Thyroid gland (tissue), 4 donors: Measurements from ENCODE around the gene LRBA. TPM values are rescaled to one million over a fixed set of nuclear protein-coding genes. Genes with fewer than 3 reads are reported as not detected.
"Not testable (repeated sequence)": the region's sequence is repeated elsewhere in the genome, so short reads cannot be mapped to it uniquely, and the experiment has no call there.

Experiments
- DNase-seq, 2 donors: peaks; one replicate each; pipeline ENCODE4 v3.0.0-alpha.2; 2019
- H3K27ac ChIP-seq, 3 donors: fragments of 200-600 bp; sonication (generic); 1 replicate in 2 of 3; 2 replicates in 1 of 3; pipeline ENCODE4 v1.5.1; 2016 to 2019; ENCODE audit warnings: mild to moderate bottlenecking in 1 of 3, moderate library complexity in 1 of 3
- H3K27me3 ChIP-seq: fragments of 200-600 bp; sonication (generic); one replicate; pipeline ENCODE4 v1.5.1; 2019
- H3K36me3 ChIP-seq, 2 donors: fragments of 200-600 bp; sonication (generic); one replicate each; pipeline ENCODE4 v1.5.1; 2016 to 2019
- H3K4me1 ChIP-seq, 2 donors: fragments of 200-600 bp; sonication (generic); one replicate each; pipeline ENCODE4 v1.5.1; 2017 to 2019
- H3K4me3 ChIP-seq, 3 donors: fragments of 200-600 bp; sonication (generic); replicated peaks in 1 of 3; 1 replicate in 2 of 3; 2 replicates in 1 of 3; pipeline ENCODE4 v1.5.1; 2016; ENCODE audit warnings: mild to moderate bottlenecking in 1 of 3
- H3K9me3 ChIP-seq: fragments of 200-600 bp; sonication (generic); one replicate; pipeline ENCODE4 v1.5.1; 2017
- POLR2A ChIP-seq, 2 donors: fragments of 450-650 bp; IDR thresholded peaks; one replicate each; pipeline ENCODE4 v1.6.1; 2017; ENCODE audit warnings: antibody characterized with exemption in 2 of 2, mild to moderate bottlenecking in 2 of 2, moderate library complexity in 1 of 2
- WGBS, 2 donors: methylation state at CpG; one replicate each; pipeline ENCODE4 v1.1.5; 2017; 5-methylcytosine and 5-hydroxymethylcytosine counted together
- intact Hi-C: fragments of 100-400 bp; cut with DNase I; formaldehyde crosslinking; loops from one replicate; pipeline ENCODE4 v1.15.1; 2023
- total RNA-seq, 4 donors: library from RNA; depleted of rRNA; stranded (reverse); fragments of >200 nt; gene quantifications; one replicate each; pipeline ENCODE4 v1.2.3, GENCODE V29; 2016
- TF ChIP-seq, protein P1 (sequence below), 6 experiments: fragments of 200-600 bp in 3 of 6; fragments of 450-650 bp in 3 of 6; sonication (generic) in 3 of 6; IDR thresholded peaks; one replicate each; pipeline ENCODE4 v1.5.1; 2016 to 2019; ENCODE audit warnings: antibody characterized with exemption in 6 of 6, mild to moderate bottlenecking in 2 of 6, inconsistent platforms in 1 of 6, moderate library complexity in 1 of 6

Gene LRBA
- total RNA-seq, 4 donors from 2014 or later = 98.9 to 127 (median 113) TPM

DNA sequence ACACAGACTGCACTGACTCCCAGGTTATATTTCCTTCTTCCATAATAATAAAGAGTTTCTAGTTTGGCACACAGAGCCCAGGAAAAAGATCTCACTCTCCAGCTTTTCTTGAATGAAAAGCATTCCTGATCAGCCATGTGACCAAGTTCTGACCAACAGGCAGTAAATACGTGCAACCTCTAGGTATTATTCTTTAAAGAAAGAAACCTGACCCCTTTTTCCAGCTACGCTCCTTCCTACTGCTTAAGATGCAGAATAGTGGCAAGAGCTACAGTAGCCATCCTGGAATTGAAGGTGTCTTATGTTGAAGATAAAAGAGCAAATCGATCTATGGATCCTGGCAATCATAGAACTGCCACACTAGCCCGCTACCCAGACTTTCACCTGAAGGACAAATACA lies 76.7 kb downstream of the LRBA start:
- H3K4me1 ChIP-seq = no peaks in the 10 kb centered on the region
- 82 to 88% methylated on average over 4 of the region's 4 CpGs for WGBS, 2 donors
- H3K4me3 ChIP-seq = no peak overlapping the region
- no peaks in the 10 kb centered on the region for H3K36me3 ChIP-seq
- H3K27ac ChIP-seq = no peak overlapping the region
- intact Hi-C loops = no loop called here
- TF ChIP-seq, protein P1, sequence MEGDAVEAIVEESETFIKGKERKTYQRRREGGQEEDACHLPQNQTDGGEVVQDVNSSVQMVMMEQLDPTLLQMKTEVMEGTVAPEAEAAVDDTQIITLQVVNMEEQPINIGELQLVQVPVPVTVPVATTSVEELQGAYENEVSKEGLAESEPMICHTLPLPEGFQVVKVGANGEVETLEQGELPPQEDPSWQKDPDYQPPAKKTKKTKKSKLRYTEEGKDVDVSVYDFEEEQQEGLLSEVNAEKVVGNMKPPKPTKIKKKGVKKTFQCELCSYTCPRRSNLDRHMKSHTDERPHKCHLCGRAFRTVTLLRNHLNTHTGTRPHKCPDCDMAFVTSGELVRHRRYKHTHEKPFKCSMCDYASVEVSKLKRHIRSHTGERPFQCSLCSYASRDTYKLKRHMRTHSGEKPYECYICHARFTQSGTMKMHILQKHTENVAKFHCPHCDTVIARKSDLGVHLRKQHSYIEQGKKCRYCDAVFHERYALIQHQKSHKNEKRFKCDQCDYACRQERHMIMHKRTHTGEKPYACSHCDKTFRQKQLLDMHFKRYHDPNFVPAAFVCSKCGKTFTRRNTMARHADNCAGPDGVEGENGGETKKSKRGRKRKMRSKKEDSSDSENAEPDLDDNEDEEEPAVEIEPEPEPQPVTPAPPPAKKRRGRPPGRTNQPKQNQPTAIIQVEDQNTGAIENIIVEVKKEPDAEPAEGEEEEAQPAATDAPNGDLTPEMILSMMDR (IDR thresholded peaks at IDR 0.05) = no peak
- no peak for TF ChIP-seq POLR2A (IDR thresholded peaks at IDR 0.05)
- H3K27me3 ChIP-seq = no peaks in the 10 kb centered on the region
- H3K9me3 ChIP-seq = no peaks in the 10 kb centered on the region
- DNase-seq = no peak

DNA sequence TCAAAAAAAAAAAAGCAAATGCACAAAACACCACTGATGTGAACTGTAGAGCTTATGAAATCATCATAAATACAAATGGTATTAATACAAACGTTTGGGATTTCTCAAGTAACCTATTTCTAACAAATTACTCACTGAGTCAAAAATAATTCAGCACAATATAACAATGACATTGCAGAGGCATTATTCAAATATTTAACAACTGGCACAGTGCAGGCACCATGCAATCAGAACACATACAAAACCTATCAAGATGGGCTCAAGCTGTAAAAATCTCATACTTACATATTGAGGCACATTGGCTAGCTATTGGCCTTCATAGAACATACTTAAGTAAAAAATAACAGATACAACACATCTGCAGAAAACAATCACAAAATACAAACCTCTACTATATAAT lies 81.1 kb downstream of the LRBA start:
- WGBS, 2 donors = 74 to 92% methylated on average over 1 of the region's 1 CpG
- Histone ChIP-seq H3K27ac (no peak overlapping the region), H3K9me3 (no peaks in the 10 kb centered on the region), H3K36me3 (no peaks in the 10 kb centered on the region), H3K27me3 (no peaks in the 10 kb centered on the region), H3K4me3 (no peak overlapping the region), H3K4me1 (no peaks in the 10 kb centered on the region)
- intact Hi-C loops = no loop called here
- no peak for DNase-seq
- no peak for TF ChIP-seq POLR2A (IDR thresholded peaks at IDR 0.05)
- TF ChIP-seq, protein P1 (IDR thresholded peaks at IDR 0.05) = no peak

DNA sequence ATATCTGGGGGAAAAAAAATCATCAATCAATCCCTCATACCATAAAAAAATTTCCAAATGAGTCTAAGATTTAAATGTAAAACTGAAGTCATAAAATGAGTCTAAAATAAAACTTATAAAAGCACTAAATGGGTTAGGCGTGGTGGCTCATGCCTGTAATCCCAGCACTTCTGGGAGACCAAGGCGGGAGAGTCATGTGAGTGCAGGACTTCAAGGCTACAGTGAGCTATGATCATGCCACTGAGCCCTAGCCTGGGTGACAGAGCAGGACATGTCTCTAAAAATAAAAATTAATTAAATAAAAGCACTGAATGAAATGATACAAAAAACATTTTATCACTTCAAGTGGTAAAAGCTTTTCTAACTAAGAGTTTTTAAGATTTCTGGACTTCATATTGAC lies 83.3 kb downstream of the LRBA start:
- no peak for TF ChIP-seq POLR2A (IDR thresholded peaks at IDR 0.05)
- TF ChIP-seq, protein P1 (IDR thresholded peaks at IDR 0.05) = no peak
- Histone ChIP-seq H3K36me3 (no peaks in the 10 kb centered on the region), H3K9me3 (no peaks in the 10 kb centered on the region), H3K4me1 (no peaks in the 10 kb centered on the region), H3K27ac (no peak overlapping the region), H3K27me3 (no peaks in the 10 kb centered on the region), H3K4me3 (no peak overlapping the region)
- DNase-seq = no peak
- WGBS, 2 donors = 97 to 99% methylated on average over 2 of the region's 2 CpGs
- intact Hi-C loops = no loop called here

DNA sequence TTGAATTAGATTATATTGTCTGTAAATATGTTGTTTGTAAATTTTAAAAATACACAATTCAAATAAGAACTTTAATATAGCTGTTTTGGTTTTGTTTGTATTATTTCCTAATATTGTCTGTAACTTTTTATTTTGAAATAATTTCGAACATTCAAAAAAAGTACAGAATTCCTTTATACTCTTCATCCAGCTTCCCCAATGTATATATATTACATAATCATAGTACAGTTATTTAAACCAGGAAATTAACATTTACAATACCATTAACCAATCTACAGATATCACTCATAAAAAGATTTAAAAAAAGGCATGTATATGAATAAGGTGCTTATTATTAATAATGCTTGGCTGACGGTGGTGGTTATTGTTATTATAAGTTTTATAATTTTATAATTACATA lies 84.1 kb downstream of the LRBA start:
- Histone ChIP-seq H3K4me1 (no peaks in the 10 kb centered on the region), H3K27ac (no peak overlapping the region), H3K27me3 (no peaks in the 10 kb centered on the region), H3K36me3 (no peaks in the 10 kb centered on the region), H3K9me3 (no peaks in the 10 kb centered on the region), H3K4me3 (no peak overlapping the region)
- intact Hi-C loops = no loop called here
- 98% methylated on average over 2 of the region's 2 CpGs for WGBS, 2 donors
- DNase-seq = no peak
- TF ChIP-seq POLR2A (IDR thresholded peaks at IDR 0.05) = no peak
- TF ChIP-seq, protein P1 (IDR thresholded peaks at IDR 0.05) = no peak

DNA sequence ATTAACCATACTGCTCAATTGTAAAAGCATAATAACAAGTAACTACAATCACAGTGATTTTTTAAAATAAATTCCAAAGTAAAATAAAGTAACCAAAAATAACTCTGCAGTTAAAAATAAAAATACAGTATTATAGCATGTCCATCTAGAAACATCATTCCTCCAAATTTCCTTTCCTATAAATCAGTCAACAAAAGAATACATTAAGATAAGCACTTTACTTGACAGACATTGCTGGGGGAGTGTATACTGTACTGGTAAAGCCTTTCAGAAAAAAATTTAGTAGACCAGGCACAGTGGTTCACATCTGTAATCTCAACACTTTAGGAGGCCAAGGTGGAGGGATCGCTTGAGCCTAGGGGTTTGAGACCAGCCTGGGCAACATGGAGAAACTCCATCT lies 91.1 kb downstream of the LRBA start:
- Histone ChIP-seq H3K36me3 (no peaks in the 10 kb centered on the region), H3K4me3 (no peak overlapping the region), H3K9me3 (no peaks in the 10 kb centered on the region), H3K4me1 (no peaks in the 10 kb centered on the region), H3K27ac (no peak overlapping the region), H3K27me3 (no peaks in the 10 kb centered on the region)
- intact Hi-C loops = no loop called here
- DNase-seq = no peak
- TF ChIP-seq, protein P1 (IDR thresholded peaks at IDR 0.05) = no peak
- TF ChIP-seq POLR2A (IDR thresholded peaks at IDR 0.05) = no peak
- WGBS, 2 donors = 95 to 100% methylated on average over 1 of the region's 1 CpG

DNA sequence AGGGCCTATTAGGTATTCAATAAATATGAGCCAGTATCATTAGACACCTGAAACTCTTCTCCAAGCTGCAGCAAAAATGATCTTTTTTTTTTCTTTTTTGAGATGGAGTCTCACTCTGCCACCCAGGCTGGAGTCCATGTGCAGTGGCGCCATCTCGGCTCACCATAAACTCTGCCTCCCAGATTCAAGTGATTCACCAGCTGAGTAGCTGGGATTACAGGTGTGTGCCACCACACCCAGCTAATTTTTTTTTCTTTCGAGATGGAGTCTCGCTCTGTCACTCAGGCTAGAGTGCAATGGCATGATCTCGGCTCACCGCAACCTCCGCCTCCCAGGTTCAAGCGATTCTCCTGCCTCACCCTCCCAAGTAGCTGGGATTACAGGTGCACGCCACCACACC lies 93.6 kb downstream of the LRBA start:
- H3K4me3 ChIP-seq, H3K9me3 ChIP-seq, DNase-seq, intact Hi-C loops, H3K27me3 ChIP-seq, H3K4me1 ChIP-seq, H3K36me3 ChIP-seq, H3K27ac ChIP-seq: not testable (repeated sequence)
- 96 to 97% methylated on average over 9 of the region's 9 CpGs for WGBS, 2 donors

DNA sequence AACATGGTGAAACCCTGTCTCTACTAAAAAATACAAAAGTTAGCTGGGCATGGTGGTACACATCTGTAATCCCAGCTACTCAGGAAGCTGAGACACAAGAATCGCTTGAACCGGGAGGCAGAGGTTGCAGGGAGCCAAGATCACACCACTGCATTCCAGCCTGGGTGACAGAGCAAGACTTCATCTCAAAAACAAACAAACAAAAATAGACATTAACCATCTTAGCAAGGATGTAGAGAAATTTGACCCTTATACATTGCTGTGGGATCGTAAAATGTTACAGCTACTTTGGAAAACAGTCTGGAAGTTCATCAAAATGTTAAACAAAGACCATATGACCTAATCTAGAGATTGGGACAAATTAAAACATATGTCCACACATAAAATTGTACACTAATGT lies 96.5 kb downstream of the LRBA start:
- H3K27me3 ChIP-seq, H3K27ac ChIP-seq, H3K4me3 ChIP-seq, intact Hi-C loops, DNase-seq, H3K36me3 ChIP-seq, H3K4me1 ChIP-seq, H3K9me3 ChIP-seq: not testable (repeated sequence)
- 92 to 93% methylated on average over 3 of the region's 3 CpGs for WGBS, 2 donors
